Sigmoid colon (tissue), 7 donors: ENCODE results near the gene MYRIP. TPM values are rescaled to one million over a fixed set of nuclear protein-coding genes. Genes with fewer than 3 reads are reported as not detected.
"Not testable (repeated sequence)": the region's sequence is repeated elsewhere in the genome, so short reads cannot be mapped to it uniquely, and the experiment has no call there.

Experiments
- DNase-seq: peaks from one replicate; pipeline ENCODE4 v3.0.0-alpha.2; 2019
- H3K27ac ChIP-seq, 4 donors: fragments of 200-600 bp; sonication (generic); one replicate each; pipeline ENCODE4 v1.5.1; 2016 to 2019; ENCODE audit warnings: mild to moderate bottlenecking in 1 of 4
- H3K27me3 ChIP-seq, 3 donors: fragments of 200-600 bp; sonication (generic); one replicate each; pipeline ENCODE4 v1.5.1; 2019; ENCODE audit warnings: mild to moderate bottlenecking in 1 of 3
- H3K36me3 ChIP-seq, 4 donors: fragments of 200-600 bp; sonication (generic); one replicate each; pipeline ENCODE4 v1.5.1; 2016 to 2019
- H3K4me1 ChIP-seq, 4 donors: fragments of 200-600 bp; sonication (generic); one replicate each; pipeline ENCODE4 v1.5.1; 2017 to 2019
- H3K4me3 ChIP-seq, 4 donors: fragments of 200-600 bp; sonication (generic); one replicate each; pipeline ENCODE4 v1.5.1; 2017 to 2019; ENCODE audit warnings: mild to moderate bottlenecking in 2 of 4, moderate library complexity in 1 of 4
- H3K9me3 ChIP-seq, 4 donors: fragments of 200-600 bp in 3 of 4; sonication (generic) in 3 of 4; one replicate each; pipeline versions ENCODE4 v1.5.1 to v1.6.1; 2013 to 2019
- EP300 ChIP-seq, 4 donors: sonication (generic); formaldehyde crosslinking; IDR thresholded peaks; one replicate each; pipeline ENCODE4 v1.6.1; 2017; ENCODE audit warnings: antibody characterized with exemption in 4 of 4
- POLR2A ChIP-seq, 2 donors: fragments of 450-650 bp; IDR thresholded peaks; one replicate each; pipeline ENCODE4 v1.6.1; 2016; ENCODE audit warnings: antibody characterized with exemption in 2 of 2, mild to moderate bottlenecking in 2 of 2, moderate library complexity in 2 of 2
- POLR2AphosphoS5 ChIP-seq, 4 donors: sonication (generic); formaldehyde crosslinking; IDR thresholded peaks; one replicate each; pipeline ENCODE4 v1.6.1; 2017; ENCODE audit warnings: antibody characterized with exemption in 4 of 4
- WGBS, 2 donors: extraction: QIAGEN DNeasy Blood & Tissue Kit; methylation state at CpG; one replicate each; pipeline ENCODE4 v1.1.7; 2013; 5-methylcytosine and 5-hydroxymethylcytosine counted together
- intact Hi-C: fragments of 100-400 bp; cut with DNase I; formaldehyde crosslinking; loops from one replicate; pipeline ENCODE4 v1.15.1; 2023
- polyA plus RNA-seq, 3 donors: library from polyadenylated mRNA; stranded (reverse); fragments of 200-250 nt; gene quantifications; one replicate each; pipeline ENCODE4 v1.2.3, GENCODE V29; 2013
- total RNA-seq, 4 donors: library from RNA; depleted of rRNA; stranded (reverse); fragments of >200 nt; gene quantifications; one replicate each; pipeline ENCODE4 v1.1.0, GENCODE V29; 2016
- TF ChIP-seq, protein P1 (sequence below), 4 experiments: fragments of 450-650 bp in 3 of 4; fragments of 200-600 bp in 1 of 4; IDR thresholded peaks; one replicate each; pipeline ENCODE4 v1.5.1; 2016 to 2019; ENCODE audit warnings: antibody characterized with exemption in 4 of 4, mild to moderate bottlenecking in 3 of 4, moderate library complexity in 2 of 4
- donor health status: healthy with polysubstance abuse.
- donor health status: Bipolar disorder and iron deficiency.
- donor health status: healthy.

MYRIP gene
- total and polyA plus RNA-seq, 7 donors: 2.2 to 5.5 (median 4.2) TPM

DNA sequence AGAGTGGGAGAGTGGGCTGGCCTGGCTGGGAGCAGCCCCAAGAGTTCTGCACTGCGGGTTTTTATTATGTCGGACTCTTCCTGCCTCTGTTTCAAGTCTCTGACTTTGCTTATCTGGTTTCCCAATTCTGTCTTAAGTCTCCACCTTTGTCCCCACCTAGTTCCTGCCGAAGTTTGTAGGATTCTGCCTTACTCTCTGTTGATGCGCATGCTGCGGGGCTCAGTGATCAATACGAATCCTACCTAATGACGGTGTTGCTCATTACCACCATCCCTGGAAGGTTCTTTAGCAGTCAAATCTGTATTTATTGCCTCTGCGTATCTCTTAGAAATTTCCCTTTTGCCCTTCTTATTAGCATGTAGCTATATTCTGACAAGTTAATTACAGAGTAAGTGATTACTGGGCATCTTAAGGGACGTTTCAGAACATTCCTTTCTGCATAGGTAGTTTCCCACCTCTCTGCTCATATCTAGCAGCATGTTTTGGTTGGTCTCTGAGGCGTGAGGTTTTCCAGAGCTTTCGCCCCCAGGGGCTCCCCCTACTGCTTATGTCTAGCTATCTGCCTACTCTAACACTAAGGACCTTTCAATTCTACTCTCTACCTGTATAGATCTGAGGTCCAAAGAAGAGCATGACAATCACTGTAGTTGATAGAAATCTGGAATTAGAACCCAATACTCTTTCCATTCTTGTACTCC, 264.1 kb downstream of the MYRIP start:
- H3K9me3 ChIP-seq: no peaks in the 10 kb centered on the region
- intact Hi-C loops: no loop called here
- no peak for TF ChIP-seq EP300 (IDR thresholded peaks at IDR 0.05)
- no peak for TF ChIP-seq POLR2A (IDR thresholded peaks at IDR 0.05)
- TF ChIP-seq, protein P1, sequence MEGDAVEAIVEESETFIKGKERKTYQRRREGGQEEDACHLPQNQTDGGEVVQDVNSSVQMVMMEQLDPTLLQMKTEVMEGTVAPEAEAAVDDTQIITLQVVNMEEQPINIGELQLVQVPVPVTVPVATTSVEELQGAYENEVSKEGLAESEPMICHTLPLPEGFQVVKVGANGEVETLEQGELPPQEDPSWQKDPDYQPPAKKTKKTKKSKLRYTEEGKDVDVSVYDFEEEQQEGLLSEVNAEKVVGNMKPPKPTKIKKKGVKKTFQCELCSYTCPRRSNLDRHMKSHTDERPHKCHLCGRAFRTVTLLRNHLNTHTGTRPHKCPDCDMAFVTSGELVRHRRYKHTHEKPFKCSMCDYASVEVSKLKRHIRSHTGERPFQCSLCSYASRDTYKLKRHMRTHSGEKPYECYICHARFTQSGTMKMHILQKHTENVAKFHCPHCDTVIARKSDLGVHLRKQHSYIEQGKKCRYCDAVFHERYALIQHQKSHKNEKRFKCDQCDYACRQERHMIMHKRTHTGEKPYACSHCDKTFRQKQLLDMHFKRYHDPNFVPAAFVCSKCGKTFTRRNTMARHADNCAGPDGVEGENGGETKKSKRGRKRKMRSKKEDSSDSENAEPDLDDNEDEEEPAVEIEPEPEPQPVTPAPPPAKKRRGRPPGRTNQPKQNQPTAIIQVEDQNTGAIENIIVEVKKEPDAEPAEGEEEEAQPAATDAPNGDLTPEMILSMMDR (IDR thresholded peaks at IDR 0.05): no peak
- TF ChIP-seq POLR2AphosphoS5 (IDR thresholded peaks at IDR 0.05): no peak
- H3K4me3 ChIP-seq: no peak overlapping the region
- no peaks in the 10 kb centered on the region for H3K27me3 ChIP-seq
- H3K27ac ChIP-seq: no peak overlapping the region
- no peak for DNase-seq
- no peaks in the 10 kb centered on the region for H3K36me3 ChIP-seq
- WGBS, 2 donors: 74 to 87% methylated on average over 11 of the region's 11 CpGs
- H3K4me1 ChIP-seq: no peaks in the 10 kb centered on the region

DNA sequence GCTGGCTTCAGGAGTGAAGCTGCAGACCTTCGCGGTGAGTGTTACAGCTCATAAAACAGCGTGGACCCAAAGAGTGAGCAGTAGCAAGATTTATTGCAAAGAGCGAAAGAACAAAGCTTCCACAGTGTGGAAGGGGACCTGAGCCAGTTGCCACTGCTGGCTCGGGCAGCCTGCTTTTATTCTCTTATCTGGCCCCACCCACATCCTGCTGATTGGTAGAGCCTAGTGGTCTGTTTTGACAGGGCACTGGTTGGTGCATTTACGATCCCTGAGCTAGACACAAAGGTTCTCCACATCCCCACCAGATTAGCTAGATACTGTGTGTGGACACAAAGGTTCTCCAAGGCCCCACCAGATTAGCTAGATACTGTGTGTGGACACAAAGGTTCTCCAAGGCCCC, 267.7 kb downstream of the MYRIP start:
- H3K36me3 ChIP-seq, H3K4me3 ChIP-seq, H3K27ac ChIP-seq, H3K9me3 ChIP-seq, DNase-seq, H3K27me3 ChIP-seq, intact Hi-C loops: not testable (repeated sequence)
- peaks cover 0 to 15% (median 4%) of the 10 kb centered on the region in 4 donors for H3K4me1 ChIP-seq
- WGBS, 2 donors: 83% methylated on average over 6 of the region's 6 CpGs

- H3K27me3 ChIP-seq, DNase-seq, intact Hi-C loops, H3K9me3 ChIP-seq, H3K4me3 ChIP-seq, H3K27ac ChIP-seq, H3K36me3 ChIP-seq: not testable (repeated sequence)
- WGBS, 2 donors: 96 to 98% methylated on average over 41 of the region's 41 CpGs
- peaks cover 0 to 15% (median 4%) of the 10 kb centered on the region in 4 donors for H3K4me1 ChIP-seq
These were observed 268.6 kb downstream of the MYRIP start for GRCh38 chr3:40077828-40078492.

DNA sequence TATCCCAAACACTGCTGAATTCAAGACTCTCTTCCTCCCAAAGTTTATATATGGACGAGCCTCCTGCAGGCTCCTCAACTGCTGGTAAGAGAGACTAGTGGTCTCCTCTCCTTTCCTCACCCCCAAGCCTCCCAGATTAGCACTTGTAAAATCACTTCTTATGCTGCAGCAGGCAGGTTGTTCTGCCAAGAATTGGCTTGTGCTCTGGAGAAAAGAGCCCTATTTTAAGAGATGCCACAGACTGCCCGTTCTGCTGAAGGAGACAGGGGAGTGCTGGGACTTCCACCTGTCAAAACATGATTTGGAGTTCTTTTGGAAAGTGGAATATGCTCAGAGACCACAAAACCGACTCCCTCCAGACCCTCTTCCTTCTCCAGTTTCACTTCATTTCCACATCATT, 269.2 kb downstream of the MYRIP start:
- WGBS, 2 donors: 75 to 84% methylated on average over 3 of the region's 3 CpGs
- H3K27ac ChIP-seq: no peak overlapping the region
- intact Hi-C loops: no loop called here

GRCh38 chr3:40079203-40079846, 269.9 kb downstream of the MYRIP start:
- no peaks in the 10 kb centered on the region for H3K27me3 ChIP-seq

More for the DNA sequence above, 269.2 kb downstream of the MYRIP start:
- Histone ChIP-seq H3K9me3 (no peaks in the 10 kb centered on the region), H3K27me3 (no peaks in the 10 kb centered on the region), H3K4me1 (peaks cover 0 to 15% (median 4%) of the 10 kb centered on the region in 4 donors), H3K36me3 (no peaks in the 10 kb centered on the region), H3K4me3 (no peak overlapping the region)
- TF ChIP-seq POLR2A (IDR thresholded peaks at IDR 0.05) (no peak), EP300 (IDR thresholded peaks at IDR 0.05) (no peak), POLR2AphosphoS5 (IDR thresholded peaks at IDR 0.05) (no peak)
- TF ChIP-seq, protein P1 (IDR thresholded peaks at IDR 0.05): no peak
- DNase-seq: no peak

More at GRCh38 chr3:40079203-40079846, 269.9 kb downstream of the MYRIP start:
- no peak overlapping the region for H3K4me3 ChIP-seq
- TF ChIP-seq, protein P1 (IDR thresholded peaks at IDR 0.05): no peak
- TF ChIP-seq POLR2AphosphoS5 (IDR thresholded peaks at IDR 0.05) (no peak), POLR2A (IDR thresholded peaks at IDR 0.05) (no peak), EP300 (IDR thresholded peaks at IDR 0.05) (no peak)
- no peaks in the 10 kb centered on the region for H3K36me3 ChIP-seq
- no peak for DNase-seq
- H3K27ac ChIP-seq: no peak overlapping the region
- 86 to 94% methylated on average over 4 of the region's 4 CpGs for WGBS, 2 donors
- intact Hi-C loops: no loop called here
- H3K9me3 ChIP-seq: no peaks in the 10 kb centered on the region
- H3K4me1 ChIP-seq: peaks cover 0 to 15% (median 4%) of the 10 kb centered on the region in 4 donors
